HepG2 (cell line): ENCODE results near the gene COPS6. TPM values are rescaled to one million over a fixed set of nuclear protein-coding genes. Genes with fewer than 3 reads are reported as not detected.

ENCODE experiments used
- CEBPG ChIP-seq: IDR thresholded peaks from 2 replicates; pipeline ENCODE4 v1.6.1; 2016
- ETV5 ChIP-seq: IDR thresholded peaks from 2 replicates; pipeline ENCODE4 v1.6.1; 2018; ENCODE audit warnings: missing biosample characterization, missing genetic modification reagents, inconsistent platforms, borderline replicate concordance
- HNF4A ChIP-seq: sonication (generic); formaldehyde crosslinking; IDR thresholded peaks from 2 replicates; pipeline ENCODE4 v1.4.0; 2020; ENCODE audit warnings: missing genetic modification reagents
- MTF1 ChIP-seq: sonication (generic); formaldehyde crosslinking; IDR thresholded peaks from 2 replicates; pipeline ENCODE4 v1.5.0; 2020; ENCODE audit warnings: missing genetic modification reagents
- NFIC ChIP-seq: IDR thresholded peaks from 2 replicates; pipeline ENCODE4 v1.6.1; 2012; ENCODE audit warnings: mild to moderate bottlenecking, low read length, inconsistent platforms
- NKX3-1 ChIP-seq: sonication (generic); formaldehyde crosslinking; IDR thresholded peaks from 2 replicates; pipeline ENCODE4 v1.5.0; 2020; ENCODE audit warnings: missing genetic modification reagents
- POLR2A ChIP-seq, 2 experiments: IDR thresholded peaks; 2 replicates each; pipeline ENCODE4 v1.6.1; 2011; ENCODE audit warnings: low read depth in 2 of 2, low read length in 2 of 2, mild to moderate bottlenecking in 1 of 2, moderate library complexity in 1 of 2; ENCODE audit not compliant: insufficient read depth in 1 of 2
- polyA plus RNA-seq, 8 experiments: library from polyadenylated mRNA; depleted of rRNA in 3 of 8; stranded (reverse) in 7 of 8; unstranded in 1 of 8; fragments of >200 nt; fragmentation: Illumina TruSeq in 4 of 8; extraction: Trizol in 4 of 8; gene quantifications; 2 replicates each; pipeline versions ENCODE4 v1.2.1 to v1.2.3, GENCODE V29; 2011 to 2016; ENCODE audit warnings: low read depth in 4 of 8, missing spikeins in 1 of 8, mixed read lengths in 1 of 8; ENCODE audit not compliant: insufficient read depth in 1 of 8
- total RNA-seq, 5 experiments: library from RNA; depleted of rRNA; stranded (reverse); fragments of >200 nt; fragmentation: Illumina TruSeq; extraction: Trizol; gene quantifications; 2 replicates each; pipeline ENCODE4 v1.2.3, GENCODE V29; 2016; ENCODE audit warnings: low read depth in 1 of 5
- TF ChIP-seq, protein P1 (sequence below): sonication (generic); formaldehyde crosslinking; IDR thresholded peaks from 2 replicates; pipeline ENCODE4 v1.4.0; 2020; ENCODE audit warnings: missing genetic modification reagents
- TF ChIP-seq, protein P2 (sequence below): sonication (generic); formaldehyde crosslinking; IDR thresholded peaks from 2 replicates; pipeline ENCODE4 v1.8.0; 2022; ENCODE audit warnings: mild to moderate bottlenecking, missing genetic modification reagents; ENCODE audit not compliant: insufficient replicate concordance
- TF ChIP-seq, protein P3 (sequence below): IDR thresholded peaks from 2 replicates; pipeline ENCODE4 v1.6.1; 2016; ENCODE audit warnings: low read depth, control low read depth
- TF ChIP-seq, protein P4 (sequence below), 2 experiments: sonication (generic) in 1 of 2; formaldehyde crosslinking in 1 of 2; IDR thresholded peaks; 2 replicates each; pipeline versions ENCODE4 v1.6.1 to v1.9.0; 2014 to 2022; ENCODE audit warnings: antibody characterized with exemption in 1 of 2, borderline replicate concordance in 1 of 2, inconsistent platforms in 1 of 2, low read depth in 1 of 2, missing genetic modification reagents in 1 of 2
- TF ChIP-seq, protein P5 (sequence below): sonication (generic); formaldehyde crosslinking; IDR thresholded peaks from 2 replicates; pipeline ENCODE4 v1.4.0; 2020; ENCODE audit warnings: missing genetic modification reagents, borderline replicate concordance

COPS6 gene
- total and polyA plus RNA-seq, 2 of the 13 experiments (the other 11 are each of a cell fraction or from before 2014, with no cell fraction given) = 33.4 to 117 TPM

DNA sequence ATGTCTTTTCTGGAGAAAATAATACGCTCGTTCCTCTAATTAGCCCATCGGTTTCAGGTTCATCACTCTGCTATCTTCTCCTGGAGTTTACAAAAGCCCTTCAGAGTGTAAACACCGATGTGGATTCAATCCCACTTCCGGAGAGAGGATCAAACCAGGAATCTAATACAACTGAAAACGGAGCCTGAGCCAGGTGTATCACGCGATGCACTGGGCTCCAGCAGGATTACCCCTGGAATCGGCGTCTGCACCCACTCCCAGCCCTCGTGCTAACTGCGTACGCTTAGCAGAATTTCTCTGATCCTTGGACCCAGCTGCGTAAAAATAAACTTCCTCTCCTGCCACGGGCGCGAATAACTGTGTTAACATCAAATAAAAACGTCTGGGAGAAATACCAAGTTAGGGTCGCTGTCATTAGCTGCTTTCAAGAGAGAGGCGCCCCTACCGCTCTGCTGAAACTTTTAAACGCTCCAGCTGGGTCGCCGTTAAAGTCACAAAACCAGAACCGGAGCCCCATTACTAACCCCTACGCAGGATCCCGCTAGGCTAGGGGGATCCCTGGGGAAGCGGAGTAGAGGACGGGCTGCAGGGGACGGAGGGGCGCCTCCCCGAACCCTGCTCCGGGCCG, 7.7 kb upstream of the COPS6 start (continued):
- TF ChIP-seq, protein P1, sequence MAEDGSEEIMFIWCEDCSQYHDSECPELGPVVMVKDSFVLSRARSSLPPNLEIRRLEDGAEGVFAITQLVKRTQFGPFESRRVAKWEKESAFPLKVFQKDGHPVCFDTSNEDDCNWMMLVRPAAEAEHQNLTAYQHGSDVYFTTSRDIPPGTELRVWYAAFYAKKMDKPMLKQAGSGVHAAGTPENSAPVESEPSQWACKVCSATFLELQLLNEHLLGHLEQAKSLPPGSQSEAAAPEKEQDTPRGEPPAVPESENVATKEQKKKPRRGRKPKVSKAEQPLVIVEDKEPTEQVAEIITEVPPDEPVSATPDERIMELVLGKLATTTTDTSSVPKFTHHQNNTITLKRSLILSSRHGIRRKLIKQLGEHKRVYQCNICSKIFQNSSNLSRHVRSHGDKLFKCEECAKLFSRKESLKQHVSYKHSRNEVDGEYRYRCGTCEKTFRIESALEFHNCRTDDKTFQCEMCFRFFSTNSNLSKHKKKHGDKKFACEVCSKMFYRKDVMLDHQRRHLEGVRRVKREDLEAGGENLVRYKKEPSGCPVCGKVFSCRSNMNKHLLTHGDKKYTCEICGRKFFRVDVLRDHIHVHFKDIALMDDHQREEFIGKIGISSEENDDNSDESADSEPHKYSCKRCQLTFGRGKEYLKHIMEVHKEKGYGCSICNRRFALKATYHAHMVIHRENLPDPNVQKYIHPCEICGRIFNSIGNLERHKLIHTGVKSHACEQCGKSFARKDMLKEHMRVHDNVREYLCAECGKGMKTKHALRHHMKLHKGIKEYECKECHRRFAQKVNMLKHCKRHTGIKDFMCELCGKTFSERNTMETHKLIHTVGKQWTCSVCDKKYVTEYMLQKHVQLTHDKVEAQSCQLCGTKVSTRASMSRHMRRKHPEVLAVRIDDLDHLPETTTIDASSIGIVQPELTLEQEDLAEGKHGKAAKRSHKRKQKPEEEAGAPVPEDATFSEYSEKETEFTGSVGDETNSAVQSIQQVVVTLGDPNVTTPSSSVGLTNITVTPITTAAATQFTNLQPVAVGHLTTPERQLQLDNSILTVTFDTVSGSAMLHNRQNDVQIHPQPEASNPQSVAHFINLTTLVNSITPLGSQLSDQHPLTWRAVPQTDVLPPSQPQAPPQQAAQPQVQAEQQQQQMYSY (CRISPR knock-in tag) = no peak
- TF ChIP-seq NFIC (0 out of 2 replicates have a peak, but pooled peaks have one; percentile 36), ETV5 (CRISPR knock-in tag) (peak; percentile 77; the same call in 1 of the 2 replicates), POLR2A (IDR thresholded peaks at IDR 0.05; ENCODE audit: insufficient read depth in 1 of 2, low read depth in 2 of 2, low read length in 2 of 2) (peak; percentile 24 to 76; a peak in 2 of 4 replicates), CEBPG (CRISPR knock-in tag) (0 out of 2 replicates have a peak, but pooled peaks have one; percentile 8), MTF1 (0 out of 2 replicates have a peak, but pooled peaks have one; percentile 60), HNF4A (CRISPR knock-in tag) (peak; percentile 25; the same call in 1 of the 2 replicates), NKX3-1 (peak; percentile 5; the same call in 1 of the 2 replicates)
- TF ChIP-seq, protein P2, sequence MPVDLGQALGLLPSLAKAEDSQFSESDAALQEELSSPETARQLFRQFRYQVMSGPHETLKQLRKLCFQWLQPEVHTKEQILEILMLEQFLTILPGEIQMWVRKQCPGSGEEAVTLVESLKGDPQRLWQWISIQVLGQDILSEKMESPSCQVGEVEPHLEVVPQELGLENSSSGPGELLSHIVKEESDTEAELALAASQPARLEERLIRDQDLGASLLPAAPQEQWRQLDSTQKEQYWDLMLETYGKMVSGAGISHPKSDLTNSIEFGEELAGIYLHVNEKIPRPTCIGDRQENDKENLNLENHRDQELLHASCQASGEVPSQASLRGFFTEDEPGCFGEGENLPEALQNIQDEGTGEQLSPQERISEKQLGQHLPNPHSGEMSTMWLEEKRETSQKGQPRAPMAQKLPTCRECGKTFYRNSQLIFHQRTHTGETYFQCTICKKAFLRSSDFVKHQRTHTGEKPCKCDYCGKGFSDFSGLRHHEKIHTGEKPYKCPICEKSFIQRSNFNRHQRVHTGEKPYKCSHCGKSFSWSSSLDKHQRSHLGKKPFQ (CRISPR knock-in tag) = no peak
- TF ChIP-seq, protein P3, sequence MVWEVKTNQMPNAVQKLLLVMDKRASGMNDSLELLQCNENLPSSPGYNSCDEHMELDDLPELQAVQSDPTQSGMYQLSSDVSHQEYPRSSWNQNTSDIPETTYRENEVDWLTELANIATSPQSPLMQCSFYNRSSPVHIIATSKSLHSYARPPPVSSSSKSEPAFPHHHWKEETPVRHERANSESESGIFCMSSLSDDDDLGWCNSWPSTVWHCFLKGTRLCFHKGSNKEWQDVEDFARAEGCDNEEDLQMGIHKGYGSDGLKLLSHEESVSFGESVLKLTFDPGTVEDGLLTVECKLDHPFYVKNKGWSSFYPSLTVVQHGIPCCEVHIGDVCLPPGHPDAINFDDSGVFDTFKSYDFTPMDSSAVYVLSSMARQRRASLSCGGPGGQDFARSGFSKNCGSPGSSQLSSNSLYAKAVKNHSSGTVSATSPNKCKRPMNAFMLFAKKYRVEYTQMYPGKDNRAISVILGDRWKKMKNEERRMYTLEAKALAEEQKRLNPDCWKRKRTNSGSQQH (CRISPR knock-in tag) = 0 out of 2 replicates have a peak, but pooled peaks have one; percentile 5
- TF ChIP-seq, protein P4, sequence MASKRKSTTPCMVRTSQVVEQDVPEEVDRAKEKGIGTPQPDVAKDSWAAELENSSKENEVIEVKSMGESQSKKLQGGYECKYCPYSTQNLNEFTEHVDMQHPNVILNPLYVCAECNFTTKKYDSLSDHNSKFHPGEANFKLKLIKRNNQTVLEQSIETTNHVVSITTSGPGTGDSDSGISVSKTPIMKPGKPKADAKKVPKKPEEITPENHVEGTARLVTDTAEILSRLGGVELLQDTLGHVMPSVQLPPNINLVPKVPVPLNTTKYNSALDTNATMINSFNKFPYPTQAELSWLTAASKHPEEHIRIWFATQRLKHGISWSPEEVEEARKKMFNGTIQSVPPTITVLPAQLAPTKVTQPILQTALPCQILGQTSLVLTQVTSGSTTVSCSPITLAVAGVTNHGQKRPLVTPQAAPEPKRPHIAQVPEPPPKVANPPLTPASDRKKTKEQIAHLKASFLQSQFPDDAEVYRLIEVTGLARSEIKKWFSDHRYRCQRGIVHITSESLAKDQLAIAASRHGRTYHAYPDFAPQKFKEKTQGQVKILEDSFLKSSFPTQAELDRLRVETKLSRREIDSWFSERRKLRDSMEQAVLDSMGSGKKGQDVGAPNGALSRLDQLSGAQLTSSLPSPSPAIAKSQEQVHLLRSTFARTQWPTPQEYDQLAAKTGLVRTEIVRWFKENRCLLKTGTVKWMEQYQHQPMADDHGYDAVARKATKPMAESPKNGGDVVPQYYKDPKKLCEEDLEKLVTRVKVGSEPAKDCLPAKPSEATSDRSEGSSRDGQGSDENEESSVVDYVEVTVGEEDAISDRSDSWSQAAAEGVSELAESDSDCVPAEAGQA (IDR thresholded peaks at IDR 0.05; ENCODE audit: low read depth) = no peak
- TF ChIP-seq, protein P4 (CRISPR knock-in tag; IDR thresholded peaks at IDR 0.05; ENCODE audit: borderline replicate concordance) = 0 out of 2 replicates have a peak, but pooled peaks have one; percentile 7
- TF ChIP-seq, protein P5, sequence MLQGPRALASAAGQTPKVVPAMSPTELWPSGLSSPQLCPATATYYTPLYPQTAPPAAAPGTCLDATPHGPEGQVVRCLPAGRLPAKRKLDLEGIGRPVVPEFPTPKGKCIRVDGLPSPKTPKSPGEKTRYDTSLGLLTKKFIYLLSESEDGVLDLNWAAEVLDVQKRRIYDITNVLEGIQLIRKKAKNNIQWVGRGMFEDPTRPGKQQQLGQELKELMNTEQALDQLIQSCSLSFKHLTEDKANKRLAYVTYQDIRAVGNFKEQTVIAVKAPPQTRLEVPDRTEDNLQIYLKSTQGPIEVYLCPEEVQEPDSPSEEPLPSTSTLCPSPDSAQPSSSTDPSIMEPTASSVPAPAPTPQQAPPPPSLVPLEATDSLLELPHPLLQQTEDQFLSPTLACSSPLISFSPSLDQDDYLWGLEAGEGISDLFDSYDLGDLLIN (CRISPR knock-in tag) = 0 out of 2 replicates have a peak, but pooled peaks have one; percentile 28
